GM21529 (cell line): ENCODE data around the gene CLDN14.
"Not testable (repeated sequence)": the region's sequence is repeated elsewhere in the genome, so short reads cannot be mapped to it uniquely, and the experiment has no call there.

ENCODE experiments used
- ATAC-seq: cut with Tn5 transposase; IDR thresholded peaks from one replicate; pipeline ENCODE4 v1.9.1; 2021; ENCODE audit not compliant: unreplicated experiment

CLDN14 gene

GRCh38 chr21:36502365-36502764 lies 22.4 kb upstream of the CLDN14 start:
- no peak for ATAC-seq

- ATAC-seq = no peak
These were observed 21.6 kb upstream of the CLDN14 start for GRCh38 chr21:36501589-36501892.

- no peak for ATAC-seq
These were observed 19.9 kb upstream of the CLDN14 start for GRCh38 chr21:36499578-36500471.

GRCh38 chr21:36494557-36494956 lies 14.6 kb upstream of the CLDN14 start:
- ATAC-seq = no peak

- ATAC-seq = no peak
These were observed 11.4 kb upstream of the CLDN14 start for GRCh38 chr21:36491209-36491910.

- ATAC-seq = no peak
These were observed 9.8 kb upstream of the CLDN14 start for GRCh38 chr21:36489776-36490165.

- ATAC-seq = no peak
These were observed 9.3 kb upstream of the CLDN14 start for GRCh38 chr21:36489103-36489775.

GRCh38 chr21:36487641-36488307 lies 7.9 kb upstream of the CLDN14 start:
- ATAC-seq = no peak

GRCh38 chr21:36486246-36486645 lies 6.3 kb upstream of the CLDN14 start:
- ATAC-seq = no peak

- ATAC-seq = no peak
These were observed 5.6 kb upstream of the CLDN14 start for GRCh38 chr21:36485476-36485875.

- no peak for ATAC-seq
These were observed 3.2 kb upstream of the CLDN14 start for GRCh38 chr21:36483095-36483494.

- no peak for ATAC-seq
These were observed 2.8 kb upstream of the CLDN14 start for GRCh38 chr21:36482673-36483072.

GRCh38 chr21:36482181-36482580 lies 2.3 kb upstream of the CLDN14 start:
- ATAC-seq = no peak

- ATAC-seq = no peak
These were observed 1.7 kb upstream of the CLDN14 start for GRCh38 chr21:36481639-36482038.

- no peak for ATAC-seq
These were observed 696 bp upstream of the CLDN14 start for GRCh38 chr21:36480618-36481017.

GRCh38 chr21:36478941-36479340 lies 981 bp downstream of the CLDN14 start:
- ATAC-seq = no peak

- no peak for ATAC-seq
These were observed 1.7 kb downstream of the CLDN14 start for GRCh38 chr21:36478207-36478701.

GRCh38 chr21:36477559-36477958 lies 2.4 kb downstream of the CLDN14 start:
- no peak for ATAC-seq

- no peak for ATAC-seq
These were observed 2.9 kb downstream of the CLDN14 start for GRCh38 chr21:36477001-36477400.

- ATAC-seq = not testable (repeated sequence)
These were observed 3.4 kb downstream of the CLDN14 start for GRCh38 chr21:36476541-36476940.

- no peak for ATAC-seq
These were observed 5.3 kb downstream of the CLDN14 start for GRCh38 chr21:36474591-36474990.
